H9 (cell line): Measurements from ENCODE around the gene PRRX2. TPM values are rescaled to one million over a fixed set of nuclear protein-coding genes. Genes with fewer than 3 reads are reported as not detected.

Experiments used
- DNase-seq: peaks from one replicate; pipeline ENCODE4 v3.0.0-alpha.2; 2017
- H2AFZ ChIP-seq: one replicate; pipeline ENCODE4 v1.6.1; 2013; ENCODE audit warnings: mild to moderate bottlenecking, low read length, control low read depth, moderate library complexity
- H2AK5ac ChIP-seq: 2 replicates; pipeline ENCODE4 v1.6.1; 2013; ENCODE audit warnings: low read length, control low read depth, mixed read lengths; ENCODE audit not compliant: insufficient read length
- H2BK120ac ChIP-seq: one replicate; pipeline ENCODE4 v1.6.1; 2013; ENCODE audit warnings: low read depth, mild to moderate bottlenecking, low read length, control low read depth, inconsistent platforms; ENCODE audit not compliant: poor library complexity, severe bottlenecking
- H2BK12ac ChIP-seq: 2 replicates; pipeline ENCODE4 v1.6.1; 2013; ENCODE audit warnings: low read length, control low read depth, mixed read lengths, low read depth; ENCODE audit not compliant: insufficient read length
- H2BK15ac ChIP-seq: 2 replicates; pipeline ENCODE4 v1.6.1; 2013; ENCODE audit warnings: low read depth, low read length, control low read depth
- H2BK20ac ChIP-seq: one replicate; pipeline ENCODE4 v1.6.1; 2013; ENCODE audit warnings: low read depth, mild to moderate bottlenecking, low read length, control low read depth, inconsistent platforms; ENCODE audit not compliant: poor library complexity, severe bottlenecking
- H2BK5ac ChIP-seq: 2 replicates; pipeline ENCODE4 v1.6.1; 2013; ENCODE audit warnings: low read length, control low read depth, mixed read lengths; ENCODE audit not compliant: insufficient read length
- H3K14ac ChIP-seq: 2 replicates; pipeline ENCODE4 v1.6.1; 2013; ENCODE audit warnings: low read length, control low read depth; ENCODE audit not compliant: insufficient read depth
- H3K18ac ChIP-seq: 2 replicates; pipeline ENCODE4 v1.6.1; 2013; ENCODE audit warnings: low read depth, mild to moderate bottlenecking, mixed read lengths, low read length, control low read depth; ENCODE audit not compliant: insufficient read length
- H3K23ac ChIP-seq: 2 replicates; pipeline ENCODE4 v1.6.1; 2013; ENCODE audit warnings: low read length, control low read depth, mixed read lengths, low read depth; ENCODE audit not compliant: insufficient read length
- H3K23me2 ChIP-seq: 2 replicates; pipeline ENCODE4 v1.6.1; 2013; ENCODE audit warnings: low read depth, mild to moderate bottlenecking, mixed read lengths, low read length, control low read depth; ENCODE audit not compliant: insufficient read length, poor library complexity, severe bottlenecking
- H3K27ac ChIP-seq: 2 replicates; pipeline ENCODE4 v1.5.1; 2013; ENCODE audit warnings: low read length, control low read depth, mixed read lengths, low read depth; ENCODE audit not compliant: insufficient read length
- H3K27me3 ChIP-seq: 2 replicates; pipeline ENCODE4 v1.6.1; 2013; ENCODE audit warnings: low read length, control low read depth, inconsistent platforms; ENCODE audit not compliant: insufficient read depth
- H3K4ac ChIP-seq: 2 replicates; pipeline ENCODE4 v1.6.1; 2013; ENCODE audit warnings: low read depth, mild to moderate bottlenecking, control low read depth, inconsistent platforms, low read length, moderate library complexity
- H3K4me1 ChIP-seq: 2 replicates; pipeline ENCODE4 v1.6.1; 2013; ENCODE audit warnings: low read length, control low read depth, inconsistent platforms; ENCODE audit not compliant: insufficient read depth
- H3K4me2 ChIP-seq: 2 replicates; pipeline ENCODE4 v1.6.1; 2013; ENCODE audit warnings: low read length, control low read depth, mixed read lengths; ENCODE audit not compliant: insufficient read length, insufficient read depth
- H3K56ac ChIP-seq: 2 replicates; pipeline ENCODE4 v1.6.1; 2013; ENCODE audit warnings: low read depth, mild to moderate bottlenecking, mixed read lengths, low read length, control low read depth; ENCODE audit not compliant: insufficient read length
- H3K79me1 ChIP-seq: 2 replicates; pipeline ENCODE4 v1.6.1; 2013; ENCODE audit warnings: low read depth, mild to moderate bottlenecking, moderate library complexity, low read length, control low read depth, inconsistent platforms; ENCODE audit not compliant: insufficient read depth, poor library complexity, severe bottlenecking
- H3K79me2 ChIP-seq: 2 replicates; pipeline ENCODE4 v1.6.1; 2013; ENCODE audit warnings: low read length, control low read depth, inconsistent platforms; ENCODE audit not compliant: insufficient read depth
- H3K9ac ChIP-seq: 2 replicates; pipeline ENCODE4 v1.6.1; 2013; ENCODE audit warnings: low read length, control low read depth, mixed read lengths; ENCODE audit not compliant: insufficient read length; ENCODE audit errors: extremely low read depth
- H3K9me3 ChIP-seq: one replicate; pipeline ENCODE4 v1.6.1; 2013; ENCODE audit warnings: low read depth, low read length, inconsistent platforms; ENCODE audit not compliant: control insufficient read depth
- H3T11ph ChIP-seq: one replicate; pipeline ENCODE4 v1.6.1; 2013; ENCODE audit warnings: mild to moderate bottlenecking, low read length, control low read depth, inconsistent platforms
- H4K20me1 ChIP-seq: one replicate; pipeline ENCODE4 v1.6.1; 2013; ENCODE audit not compliant: control insufficient read depth, insufficient read length, insufficient read depth
- H4K5ac ChIP-seq: 2 replicates; pipeline ENCODE4 v1.6.1; 2013; ENCODE audit warnings: low read depth, mild to moderate bottlenecking, mixed read lengths, low read length, control low read depth; ENCODE audit not compliant: insufficient read length
- H4K8ac ChIP-seq: replicated peaks from 2 replicates; pipeline ENCODE4 v1.6.1; 2013; ENCODE audit warnings: low read length, control low read depth, mixed read lengths, low read depth; ENCODE audit not compliant: insufficient read length
- H4K91ac ChIP-seq: 2 replicates; pipeline ENCODE4 v1.6.1; 2013; ENCODE audit warnings: low read depth, mild to moderate bottlenecking, moderate library complexity, mixed read lengths, low read length, control low read depth; ENCODE audit not compliant: insufficient read length
- H3K27ac Mint-ChIP-seq, 3 experiments: 2 replicates in 2 of 3; 3 replicates in 1 of 3; pipeline ENCODE4 v1.8.0; 2020 to 2021; ENCODE audit warnings: mixed read lengths in 3 of 3, mild to moderate bottlenecking in 1 of 3, moderate library complexity in 1 of 3
- H3K27me3 Mint-ChIP-seq: 2 replicates; pipeline ENCODE4 v1.8.0; 2021; ENCODE audit warnings: low read depth, mild to moderate bottlenecking, moderate library complexity, mixed read lengths
- H3K36me3 Mint-ChIP-seq, 3 experiments: 2 replicates in 2 of 3; 3 replicates in 1 of 3; pipeline ENCODE4 v1.8.0; 2020 to 2021; ENCODE audit warnings: low read depth in 3 of 3, mixed read lengths in 3 of 3; ENCODE audit not compliant: insufficient read depth in 1 of 3
- H3K4me1 Mint-ChIP-seq, 2 experiments: 2 replicates each; pipeline ENCODE4 v1.8.0; 2020; ENCODE audit warnings: mixed read lengths in 2 of 2
- H3K4me3 Mint-ChIP-seq, 2 experiments: 2 replicates in 1 of 2; 3 replicates in 1 of 2; pipeline ENCODE4 v1.8.0; 2020 to 2021; ENCODE audit warnings: mild to moderate bottlenecking in 2 of 2, mixed read lengths in 2 of 2, moderate library complexity in 1 of 2
- H3K9me3 Mint-ChIP-seq, 2 experiments: 2 replicates in 1 of 2; 3 replicates in 1 of 2; pipeline ENCODE4 v1.8.0; 2020; ENCODE audit warnings: mild to moderate bottlenecking in 2 of 2, mixed read lengths in 2 of 2, moderate library complexity in 1 of 2
- CTCF ChIP-seq: fragments of 200-600 bp; sonication (generic); conservative IDR thresholded peaks from 3 replicates; pipeline ENCODE4 v1.8.0; 2021; ENCODE audit warnings: antibody characterized with exemption, mild to moderate bottlenecking
- WGBS: extraction: QIAGEN DNeasy Blood & Tissue Kit; methylation state at CpG from one replicate; pipeline ENCODE4 v1.1.7; 2013; ENCODE audit warnings: missing lambda C conversion rate, low lambda C conversion rate, mixed read lengths; ENCODE audit not compliant: insufficient read length; ENCODE audit errors: extremely low coverage; 5-methylcytosine and 5-hydroxymethylcytosine counted together
- total RNA-seq: library from RNA; stranded (reverse); gene quantifications from 2 replicates; pipeline ENCODE4 v1.2.1, GENCODE V29; 2021

The PRRX2 gene
- total RNA-seq, 1 experiment from 2014 or later = 3.9 TPM

DNA sequence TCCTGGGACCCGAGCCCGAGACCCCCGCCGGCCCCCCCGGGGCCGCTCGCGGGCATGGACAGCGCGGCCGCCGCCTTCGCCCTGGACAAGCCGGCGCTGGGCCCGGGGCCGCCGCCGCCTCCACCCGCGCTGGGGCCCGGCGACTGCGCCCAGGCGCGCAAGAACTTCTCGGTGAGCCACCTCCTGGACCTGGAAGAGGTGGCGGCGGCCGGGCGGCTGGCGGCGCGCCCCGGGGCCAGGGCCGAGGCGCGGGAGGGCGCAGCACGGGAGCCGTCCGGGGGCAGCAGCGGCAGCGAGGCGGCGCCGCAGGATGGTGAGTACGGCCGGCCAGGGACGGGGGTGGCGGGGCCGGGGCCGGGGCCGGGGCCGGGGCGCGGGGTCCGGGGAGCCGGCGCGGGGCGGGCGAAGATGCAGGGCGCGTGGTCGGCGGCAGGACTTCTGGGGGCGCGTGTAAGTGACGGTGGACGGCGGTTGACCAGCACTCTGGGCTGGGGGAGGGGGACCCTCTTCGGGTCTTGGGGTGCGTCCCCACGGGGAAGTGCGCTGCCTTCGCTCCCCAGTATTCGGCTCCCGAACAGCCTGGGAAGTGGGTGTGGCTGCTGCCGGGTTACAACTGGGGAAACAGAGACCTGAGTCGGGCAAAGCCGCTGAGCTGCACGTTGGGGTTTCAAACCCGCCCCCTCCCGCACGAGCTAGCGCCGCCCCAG lies 520 bp downstream of the PRRX2 start:
- no peak overlapping the region for H2BK15ac ChIP-seq
- no peak overlapping the region for H3K18ac ChIP-seq
- no peaks in the 10 kb centered on the region for H4K20me1 ChIP-seq
- no peaks in the 10 kb centered on the region for H3K79me2 ChIP-seq
- H3K36me3 Mint-ChIP-seq = no peaks in the 10 kb centered on the region; a peak in 1 of 7 replicates
- peaks cover 18 to 23% of the 10 kb centered on the region in 2 experiments for H3K4me1 Mint-ChIP-seq
- no peaks in the 10 kb centered on the region for H3K79me1 ChIP-seq
- H3K27me3 ChIP-seq = no peaks in the 10 kb centered on the region; the same call in 1 of the 2 replicates
- H3K23me2 ChIP-seq = peaks cover 3% of the 10 kb centered on the region
- no peak overlapping the region for H3K56ac ChIP-seq
- WGBS = no CpG with 5 or more reads among the region's 88 CpGs
- no peaks in the 10 kb centered on the region; the same call in 1 of the 2 replicates for H3K4me1 ChIP-seq
- peaks cover 0 to 3% of the 10 kb centered on the region in 2 experiments; a peak in 3 of 5 replicates for H3K9me3 Mint-ChIP-seq
- H3K14ac ChIP-seq = no peak overlapping the region
- H4K8ac ChIP-seq = no peak overlapping the region
- no peaks in the 10 kb centered on the region for H3K9me3 ChIP-seq
- TF ChIP-seq CTCF = no peak
- peak overlapping the region; percentile 51 for H3K4me2 ChIP-seq
- no peak overlapping the region for H3K4ac ChIP-seq
- H2BK5ac ChIP-seq = no peak overlapping the region
- H2AK5ac ChIP-seq = no peak overlapping the region
- H3T11ph ChIP-seq = no peak overlapping the region
- no peak overlapping the region for H3K27ac Mint-ChIP-seq
- H2BK120ac ChIP-seq = no peak overlapping the region
- H4K5ac ChIP-seq = no peak overlapping the region
- no peak for DNase-seq
- peaks cover 56% of the 10 kb centered on the region for H3K27me3 Mint-ChIP-seq
- peak overlapping the region; percentile 60 to 77; a peak in 4 of 5 replicates for H3K4me3 Mint-ChIP-seq
- H4K91ac ChIP-seq = no peak overlapping the region
- H3K27ac ChIP-seq = no peak overlapping the region
- no peak overlapping the region for H2BK12ac ChIP-seq
- H3K23ac ChIP-seq = no peak overlapping the region
- no peak overlapping the region for H2BK20ac ChIP-seq
- no peak overlapping the region for H2AFZ ChIP-seq
- no peak overlapping the region for H3K9ac ChIP-seq
